ENCODE results near the gene TSSK1B. TPM values are rescaled to one million over a fixed set of nuclear protein-coding genes. Genes with fewer than 3 reads are reported as not detected.
A peak's percentile ranks its signal among the peaks of the same experiment; 100 is the strongest.
"Not testable (repeated sequence)": the region's sequence is repeated elsewhere in the genome, so short reads cannot be mapped to it uniquely, and the experiment has no call there.

The TSSK1B gene, protein sequence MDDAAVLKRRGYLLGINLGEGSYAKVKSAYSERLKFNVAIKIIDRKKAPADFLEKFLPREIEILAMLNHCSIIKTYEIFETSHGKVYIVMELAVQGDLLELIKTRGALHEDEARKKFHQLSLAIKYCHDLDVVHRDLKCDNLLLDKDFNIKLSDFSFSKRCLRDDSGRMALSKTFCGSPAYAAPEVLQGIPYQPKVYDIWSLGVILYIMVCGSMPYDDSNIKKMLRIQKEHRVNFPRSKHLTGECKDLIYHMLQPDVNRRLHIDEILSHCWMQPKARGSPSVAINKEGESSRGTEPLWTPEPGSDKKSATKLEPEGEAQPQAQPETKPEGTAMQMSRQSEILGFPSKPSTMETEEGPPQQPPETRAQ
- total RNA-seq, result 0.38 to 0.78 TPM (median 0.60 TPM) in 3 replicates

DNA sequence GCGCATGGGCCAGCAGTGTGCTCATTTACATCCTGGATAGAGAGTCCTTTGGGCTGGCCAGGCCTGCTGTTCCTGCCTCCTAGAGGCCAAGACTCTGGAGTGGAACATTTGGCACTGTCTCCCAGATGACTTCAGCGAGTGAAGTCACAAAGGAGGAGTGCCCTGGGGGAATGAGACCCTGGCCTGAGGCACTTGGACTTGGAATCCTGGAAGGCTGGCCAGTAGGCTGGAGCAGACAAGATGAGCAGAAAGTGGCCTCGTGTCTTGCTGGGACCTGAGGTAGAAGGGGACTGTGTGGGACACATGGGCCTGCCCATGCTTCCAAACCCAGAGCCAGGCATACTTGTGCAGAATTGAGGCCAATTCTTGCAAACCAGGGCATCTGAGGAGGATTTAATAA, at the start of gene TSSK1B:
TSSK1B (minus strand) TSS at position 101 of the 400 bp plus-strand sequence. CDS start 150 bp downstream, outside the sequence.
- Mint-ChIP-seq H3K36me3 (no peaks in the 10 kb centered on the region), H3K27me3 (ENCODE audit: low read depth) (no peaks in the 10 kb centered on the region), H3K9me3 (no peaks in the 10 kb centered on the region), H3K27ac (no peak within 1 kb of the TSS), H3K4me1 (peaks cover 24% of the 10 kb centered on the region), H3K4me3 (no peak within 1 kb of the TSS)
- no peak for DNase-seq (ENCODE audit: low spot score in 2 of 2, unreplicated experiment in 2 of 2)
- TF ChIP-seq, protein P1, sequence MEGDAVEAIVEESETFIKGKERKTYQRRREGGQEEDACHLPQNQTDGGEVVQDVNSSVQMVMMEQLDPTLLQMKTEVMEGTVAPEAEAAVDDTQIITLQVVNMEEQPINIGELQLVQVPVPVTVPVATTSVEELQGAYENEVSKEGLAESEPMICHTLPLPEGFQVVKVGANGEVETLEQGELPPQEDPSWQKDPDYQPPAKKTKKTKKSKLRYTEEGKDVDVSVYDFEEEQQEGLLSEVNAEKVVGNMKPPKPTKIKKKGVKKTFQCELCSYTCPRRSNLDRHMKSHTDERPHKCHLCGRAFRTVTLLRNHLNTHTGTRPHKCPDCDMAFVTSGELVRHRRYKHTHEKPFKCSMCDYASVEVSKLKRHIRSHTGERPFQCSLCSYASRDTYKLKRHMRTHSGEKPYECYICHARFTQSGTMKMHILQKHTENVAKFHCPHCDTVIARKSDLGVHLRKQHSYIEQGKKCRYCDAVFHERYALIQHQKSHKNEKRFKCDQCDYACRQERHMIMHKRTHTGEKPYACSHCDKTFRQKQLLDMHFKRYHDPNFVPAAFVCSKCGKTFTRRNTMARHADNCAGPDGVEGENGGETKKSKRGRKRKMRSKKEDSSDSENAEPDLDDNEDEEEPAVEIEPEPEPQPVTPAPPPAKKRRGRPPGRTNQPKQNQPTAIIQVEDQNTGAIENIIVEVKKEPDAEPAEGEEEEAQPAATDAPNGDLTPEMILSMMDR (IDR thresholded peaks at IDR 0.05; ENCODE audit: unreplicated experiment), result no peak

DNA sequence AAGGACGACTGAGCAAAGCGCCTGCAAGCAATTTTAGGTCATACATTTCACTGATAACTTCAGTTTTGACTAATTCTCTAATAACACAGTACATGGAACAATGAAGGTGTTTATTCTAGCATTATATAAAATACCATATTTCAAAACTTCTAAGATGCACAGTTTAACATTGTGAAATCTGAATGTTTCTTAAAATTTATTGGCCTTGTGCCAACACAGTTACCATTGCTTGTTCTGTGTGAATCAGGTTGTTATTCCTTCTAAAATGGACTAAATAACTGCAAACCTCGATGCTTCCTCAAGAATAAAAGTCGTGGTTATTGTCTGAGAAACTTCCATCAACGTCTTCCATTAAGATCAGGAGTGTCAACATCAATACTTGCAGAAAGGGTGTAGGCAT, 45.5 kb upstream of the TSSK1B start:
- TF ChIP-seq, protein P1 (IDR thresholded peaks at IDR 0.05; ENCODE audit: unreplicated experiment), result no peak
- H3K4me3 Mint-ChIP-seq, result no peak overlapping the region
- H3K27ac Mint-ChIP-seq, result no peak overlapping the region
- H3K4me1 Mint-ChIP-seq, result peaks cover 10% of the 10 kb centered on the region
- peaks cover 27% of the 10 kb centered on the region for H3K27me3 Mint-ChIP-seq (ENCODE audit: low read depth)
- peaks cover 7% of the 10 kb centered on the region for H3K36me3 Mint-ChIP-seq
- H3K9me3 Mint-ChIP-seq, result peaks cover 4% of the 10 kb centered on the region
- no peak for DNase-seq (ENCODE audit: low spot score in 2 of 2, unreplicated experiment in 2 of 2)

DNA sequence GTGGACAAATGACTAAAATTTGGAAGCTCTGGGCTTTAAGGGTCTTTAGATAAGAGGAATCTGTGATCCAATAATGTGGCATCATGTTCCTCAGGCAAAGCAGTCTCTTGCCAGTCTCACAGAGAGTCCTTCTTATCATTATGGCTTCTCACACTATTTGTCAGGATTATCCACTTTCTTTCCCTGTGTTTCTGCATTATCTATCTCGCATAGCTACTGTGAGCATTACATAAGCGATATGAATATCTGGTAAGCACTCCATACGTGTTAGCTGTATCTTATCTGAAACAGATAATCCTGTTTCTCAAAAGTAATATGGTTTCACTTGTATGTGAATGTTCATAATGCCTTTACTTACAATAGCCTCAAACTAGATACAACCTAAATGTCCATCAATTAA, 43.9 kb upstream of the TSSK1B start:
- TF ChIP-seq, protein P1 (IDR thresholded peaks at IDR 0.05; ENCODE audit: unreplicated experiment), result no peak
- Mint-ChIP-seq H3K27ac (no peak overlapping the region), H3K36me3 (peaks cover 5% of the 10 kb centered on the region), H3K4me3 (no peak overlapping the region), H3K4me1 (peaks cover 20% of the 10 kb centered on the region), H3K27me3 (ENCODE audit: low read depth) (peaks cover 21% of the 10 kb centered on the region), H3K9me3 (peaks cover 4% of the 10 kb centered on the region)
- no peak for DNase-seq (ENCODE audit: low spot score in 2 of 2, unreplicated experiment in 2 of 2)

GRCh38 chr5:113474100-113474728, 39.4 kb upstream of the TSSK1B start:
- no peak for DNase-seq (ENCODE audit: low spot score in 2 of 2, unreplicated experiment in 2 of 2)
- Mint-ChIP-seq H3K4me3 (peak overlapping the region; percentile 1), H3K4me1 (peaks cover 18% of the 10 kb centered on the region), H3K9me3 (peaks cover 5% of the 10 kb centered on the region), H3K27ac (peak overlapping the region; percentile 91), H3K36me3 (peaks cover 9% of the 10 kb centered on the region), H3K27me3 (ENCODE audit: low read depth) (peaks cover 3% of the 10 kb centered on the region)
- TF ChIP-seq, protein P1 (IDR thresholded peaks at IDR 0.05; ENCODE audit: unreplicated experiment), result no peak

DNA sequence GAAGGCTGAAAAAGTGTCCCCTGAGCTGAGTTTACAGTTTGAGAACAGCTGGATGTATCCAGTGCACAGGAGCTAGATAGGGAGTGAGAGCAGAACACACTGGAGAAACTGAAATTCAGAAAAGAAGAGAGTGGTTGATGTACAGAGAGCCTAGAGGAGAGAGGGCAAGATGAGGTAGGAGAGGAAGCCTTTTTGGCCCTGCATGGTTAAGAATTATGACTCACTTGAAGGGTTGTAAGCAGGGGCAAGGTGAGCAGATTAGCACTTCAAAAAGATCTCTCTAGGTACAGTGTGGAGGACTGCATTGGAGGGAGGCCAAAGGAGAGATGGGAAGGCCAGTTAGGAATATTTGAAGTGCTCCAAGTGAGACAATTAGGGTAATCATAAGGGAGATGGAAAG, 28.2 kb upstream of the TSSK1B start:
- no peak for DNase-seq (ENCODE audit: low spot score in 2 of 2, unreplicated experiment in 2 of 2)
- Mint-ChIP-seq H3K36me3 (no peaks in the 10 kb centered on the region), H3K27ac (no peak overlapping the region), H3K4me1 (no peaks in the 10 kb centered on the region), H3K4me3 (no peak overlapping the region), H3K9me3 (no peaks in the 10 kb centered on the region), H3K27me3 (ENCODE audit: low read depth) (no peaks in the 10 kb centered on the region)
- TF ChIP-seq, protein P1 (IDR thresholded peaks at IDR 0.05; ENCODE audit: unreplicated experiment), result no peak

GRCh38 chr5:113457106-113457505, 22.3 kb upstream of the TSSK1B start:
- not testable (repeated sequence) for H3K4me1 Mint-ChIP-seq; DNase-seq (ENCODE audit: low spot score in 2 of 2, unreplicated experiment in 2 of 2); H3K27ac Mint-ChIP-seq; H3K27me3 Mint-ChIP-seq (ENCODE audit: low read depth); H3K36me3 Mint-ChIP-seq; H3K9me3 Mint-ChIP-seq; H3K4me3 Mint-ChIP-seq
